Stomach smooth muscle (tissue), 2 donors: Measurements from ENCODE around the gene ZBTB7C.

Experiments used
- H3K27ac ChIP-seq: one replicate; pipeline ENCODE4 v1.7.0; 2013; ENCODE audit warnings: mild to moderate bottlenecking, low read length, inconsistent platforms
- H3K27me3 ChIP-seq, 2 donors: one replicate each; pipeline ENCODE4 v1.7.0; 2013; ENCODE audit warnings: low read length in 2 of 2; ENCODE audit not compliant: insufficient read depth in 2 of 2, control insufficient read depth in 1 of 2
- H3K36me3 ChIP-seq, 2 donors: one replicate each; pipeline ENCODE4 v1.7.0; 2013; ENCODE audit warnings: low read length in 2 of 2; ENCODE audit not compliant: control insufficient read depth in 2 of 2, insufficient read depth in 2 of 2
- H3K4me1 ChIP-seq: one replicate; pipeline ENCODE4 v1.7.0; 2013; ENCODE audit warnings: low read length; ENCODE audit not compliant: control insufficient read depth, insufficient read depth
- H3K4me3 ChIP-seq, 2 donors: one replicate each; pipeline ENCODE4 v1.7.0; 2013; ENCODE audit warnings: low read length in 2 of 2
- H3K9ac ChIP-seq, 2 donors: one replicate each; pipeline ENCODE4 v1.7.0; 2013; ENCODE audit warnings: low read length in 2 of 2, mild to moderate bottlenecking in 1 of 2
- H3K9me3 ChIP-seq, 2 donors: one replicate each; pipeline ENCODE4 v1.7.0; 2013; ENCODE audit warnings: low read length in 2 of 2; ENCODE audit not compliant: control insufficient read depth in 2 of 2
- donor health status: healthy.
- donor health status: Pancreatic carcinoma.

Gene ZBTB7C

GRCh38 chr18:47978141-47978540 lies 431.0 kb downstream of the ZBTB7C start:
- H3K9ac ChIP-seq, result no peak overlapping the region
- H3K4me3 ChIP-seq, result no peak overlapping the region
- H3K27ac ChIP-seq, result no peak overlapping the region
- H3K27me3 ChIP-seq, result peaks cover 0 to 2% of the 10 kb centered on the region in 2 donors
- no peaks in the 10 kb centered on the region for H3K36me3 ChIP-seq
- no peaks in the 10 kb centered on the region for H3K4me1 ChIP-seq
- no peaks in the 10 kb centered on the region for H3K9me3 ChIP-seq
